OCI-M1 (cell line): Measurements from ENCODE around the gene NEUROG2.

Source experiments
- DNase-seq: peaks from one replicate; lab custom pipeline; 2025; lab: John Stamatoyannopoulos, UW

NEUROG2 gene

GRCh38 chr4:112521123-112522023 is 5.4 kb upstream of the NEUROG2 start:
- no peak for DNase-seq

DNA sequence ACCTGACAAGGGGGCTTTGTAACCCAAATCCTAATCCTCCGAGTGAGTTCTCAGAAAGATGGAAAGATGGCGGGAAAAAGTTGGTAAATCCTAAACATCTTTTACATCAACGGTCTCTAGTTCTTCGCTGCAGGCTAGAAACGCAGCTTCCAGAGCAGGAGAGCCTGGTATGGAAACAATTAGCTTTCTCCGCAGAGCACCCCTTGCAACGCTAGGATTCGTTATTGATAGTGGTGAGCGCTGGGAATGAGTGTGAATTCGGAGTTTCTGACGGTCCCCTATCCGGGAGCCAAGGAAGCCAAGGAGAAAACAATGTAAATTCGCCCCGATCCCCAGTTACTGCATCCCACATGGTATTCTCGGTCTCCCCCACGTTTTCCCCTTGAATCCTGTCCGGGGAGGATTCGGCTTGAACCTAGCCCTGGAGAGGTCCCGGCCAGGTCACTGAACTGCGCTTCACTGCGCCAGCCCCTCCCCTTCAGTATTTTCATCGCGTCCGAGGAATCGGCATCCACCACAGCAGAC is 4.7 kb upstream of the NEUROG2 start:
- no peak for DNase-seq

DNA sequence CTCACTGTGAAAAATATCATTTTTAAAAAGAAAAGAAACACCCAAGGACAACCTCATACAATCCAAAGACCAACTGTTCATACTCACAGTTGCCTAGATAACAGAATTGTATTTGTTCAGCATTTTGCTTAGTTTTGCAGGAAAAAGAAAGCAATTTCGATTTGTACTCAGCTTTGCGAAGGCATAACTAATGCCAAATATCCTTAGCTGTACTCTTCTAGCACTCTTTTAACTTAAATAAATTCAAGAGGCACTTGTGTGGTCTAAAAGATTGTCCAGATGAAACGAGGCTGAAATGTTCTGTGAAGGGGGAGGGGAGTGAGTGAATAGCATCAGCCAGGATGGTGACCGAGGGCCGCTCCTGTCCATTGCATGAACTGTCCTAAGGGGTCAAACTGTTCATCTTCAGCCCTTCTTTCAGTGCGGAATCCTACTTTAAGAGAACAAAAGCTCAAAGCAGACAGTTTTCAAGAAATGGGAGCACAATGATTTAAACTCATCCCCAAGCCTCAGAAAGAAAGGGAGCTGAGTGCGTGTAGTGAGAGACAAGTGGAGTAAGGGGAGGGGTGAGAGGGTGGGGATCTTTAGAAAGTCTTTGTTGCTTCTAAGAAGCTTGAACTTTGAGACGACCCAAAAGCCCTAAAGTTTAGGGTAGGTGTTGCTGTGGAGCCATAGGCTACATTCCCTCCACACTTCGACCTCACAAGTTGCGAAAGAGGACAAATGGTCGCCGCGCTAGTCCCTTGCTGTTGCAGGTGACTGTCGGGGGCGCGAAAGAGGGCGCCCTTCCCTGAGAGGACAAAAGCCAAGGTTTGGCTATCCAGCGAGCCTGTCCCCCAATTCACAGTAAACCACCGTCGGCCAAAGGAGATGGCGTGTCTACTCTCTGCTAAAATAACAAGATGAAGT is 4.0 kb upstream of the NEUROG2 start:
- DNase-seq, result no peak

GRCh38 chr4:112518675-112519074 is 2.7 kb upstream of the NEUROG2 start:
- no peak for DNase-seq

DNA sequence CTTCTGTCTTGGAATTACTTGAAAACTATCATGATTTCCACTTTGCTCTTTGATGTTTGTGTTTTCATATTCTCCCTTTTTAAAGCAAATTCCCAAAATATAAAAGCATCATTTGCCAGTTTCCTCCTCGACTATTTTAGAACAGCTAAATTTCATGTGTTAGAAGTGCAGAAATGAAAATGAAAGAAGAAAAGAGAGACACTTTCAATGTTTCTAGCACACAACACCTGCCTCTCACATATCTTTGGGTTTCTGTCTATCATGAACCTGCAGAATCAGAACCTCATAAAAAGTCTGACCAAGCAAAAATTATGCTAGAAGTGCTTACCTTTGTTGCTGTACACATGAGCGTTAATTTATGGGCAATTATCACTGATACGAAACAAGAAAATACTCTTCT is 1.9 kb upstream of the NEUROG2 start:
- DNase-seq, result no peak

DNA sequence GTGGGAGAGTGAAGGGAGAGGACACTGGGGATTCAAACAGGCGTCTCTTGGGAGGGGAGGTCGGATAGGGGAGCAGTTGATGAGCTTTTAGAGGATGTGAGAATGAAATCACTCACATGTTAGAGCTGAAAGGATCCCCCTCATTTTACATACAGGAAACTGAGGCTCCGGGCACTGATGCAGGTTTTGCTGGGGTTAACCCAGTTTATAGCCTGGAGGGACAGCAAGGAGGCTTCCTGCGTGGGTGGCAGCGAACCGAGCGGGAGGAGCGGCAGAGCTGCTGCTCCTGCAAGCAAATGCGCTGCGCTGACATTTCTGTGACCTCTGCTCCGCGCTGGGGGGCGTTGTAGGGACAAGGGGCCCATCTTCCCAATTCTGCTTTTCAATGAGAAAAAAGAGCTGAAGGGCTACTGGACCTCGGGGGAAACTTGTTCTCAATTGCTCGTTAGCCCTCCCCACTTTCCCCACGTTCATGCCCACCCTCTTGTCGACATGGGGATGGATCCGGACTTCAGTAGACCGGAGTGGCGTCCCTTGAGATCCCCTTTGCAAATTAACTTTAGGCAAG is 1.2 kb upstream of the NEUROG2 start:
- DNase-seq, result no peak

DNA sequence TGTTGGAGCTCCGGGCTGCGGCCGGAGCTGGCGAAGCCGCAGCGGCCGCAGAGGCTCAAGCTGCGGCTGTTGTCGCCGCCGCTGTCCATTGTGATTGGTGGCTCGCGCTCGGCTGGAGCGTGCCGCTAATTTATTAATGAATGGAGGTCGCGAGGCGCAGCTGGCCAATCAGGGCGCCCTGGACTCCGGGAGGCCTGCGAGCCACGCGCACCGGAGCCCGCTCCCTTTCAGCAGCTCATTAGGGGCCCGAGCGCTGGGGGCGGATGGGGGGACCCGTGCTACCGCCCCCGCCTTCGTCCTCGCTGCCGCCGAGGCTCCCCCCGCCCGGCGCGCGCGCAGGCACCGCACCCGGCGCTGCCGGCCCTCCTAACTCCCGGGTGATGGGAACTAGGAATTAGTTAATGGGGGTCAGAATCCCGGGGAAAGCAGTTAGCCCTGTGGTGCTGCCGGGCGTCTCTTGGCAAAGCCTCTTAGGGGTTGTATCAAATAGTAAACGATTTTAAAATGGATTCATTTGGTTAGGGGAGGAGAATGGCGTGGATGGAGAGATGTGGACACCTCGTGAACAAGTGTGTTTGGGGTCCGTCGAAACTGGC is 589 bp upstream of the NEUROG2 start:
- DNase-seq, result no peak

DNA sequence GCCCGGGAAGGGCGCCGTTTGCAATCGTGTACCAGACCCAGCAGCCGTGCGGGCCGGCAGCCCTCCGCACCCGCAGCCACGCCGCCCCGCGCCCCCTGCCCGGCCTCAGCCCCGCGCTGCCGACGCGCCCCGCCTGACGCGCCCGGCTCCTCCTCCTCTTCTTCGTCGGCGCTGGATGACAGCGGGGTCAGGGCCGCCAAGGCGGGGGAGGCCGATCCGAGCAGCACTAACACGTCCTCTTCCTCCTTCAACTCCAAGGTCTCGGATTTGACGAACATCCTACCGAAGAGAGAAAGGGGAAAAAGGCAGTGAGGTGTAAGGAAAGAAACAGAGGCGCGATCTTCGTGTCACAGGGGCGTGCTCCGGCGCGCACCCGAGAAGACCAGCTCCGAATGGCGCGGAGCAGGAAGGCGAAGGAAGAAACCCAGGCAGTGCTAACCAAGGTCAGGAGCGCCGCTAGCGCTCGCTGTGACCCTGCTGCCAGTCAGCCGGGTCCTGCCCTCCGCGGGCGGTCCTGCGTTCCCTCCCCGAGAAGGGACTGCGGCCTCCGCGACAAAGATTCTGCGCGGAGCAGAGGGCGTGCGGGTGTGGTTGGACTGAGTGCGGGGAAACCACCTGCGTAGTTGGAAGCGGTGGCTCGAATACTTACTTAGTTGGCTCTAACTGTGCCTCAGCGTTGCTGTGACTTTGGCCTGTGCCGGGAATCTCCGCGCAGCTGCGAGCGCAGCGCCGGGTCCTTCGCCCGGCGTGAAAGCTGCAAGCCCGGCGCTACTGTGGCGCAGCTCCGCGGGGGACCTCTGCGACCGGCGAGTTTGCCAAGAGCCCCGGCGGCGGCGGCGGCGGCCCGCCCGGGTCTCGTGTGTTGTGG is 548 bp downstream of the NEUROG2 start:
- peak; percentile 37 for DNase-seq

DNA sequence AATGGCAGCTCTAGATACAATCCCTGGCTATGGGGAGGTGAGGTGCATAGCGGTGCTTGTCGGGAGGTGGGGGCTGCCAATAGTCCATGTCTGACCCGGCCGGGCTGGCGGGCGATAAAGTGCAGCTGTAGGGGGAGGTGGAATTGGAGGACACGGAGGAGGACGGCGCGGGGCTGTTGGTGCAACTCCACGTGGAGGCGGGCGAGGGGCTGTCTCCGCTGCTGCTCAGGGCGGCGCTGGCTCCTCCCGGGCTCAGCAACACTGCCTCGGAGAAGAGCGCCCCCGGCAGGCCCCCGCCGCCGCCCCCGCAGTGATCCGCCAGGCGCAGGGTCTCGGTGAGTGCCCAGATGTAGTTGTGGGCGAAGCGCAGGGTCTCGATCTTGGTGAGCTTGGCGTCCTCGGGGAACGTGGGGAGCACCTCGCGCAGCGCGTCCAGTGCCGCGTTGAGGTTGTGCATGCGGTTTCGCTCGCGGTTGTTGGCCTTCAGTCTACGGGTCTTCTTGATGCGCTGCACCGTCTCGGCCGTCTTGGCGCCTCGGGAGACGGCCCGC is 1.3 kb downstream of the NEUROG2 start:
- no peak for DNase-seq

DNA sequence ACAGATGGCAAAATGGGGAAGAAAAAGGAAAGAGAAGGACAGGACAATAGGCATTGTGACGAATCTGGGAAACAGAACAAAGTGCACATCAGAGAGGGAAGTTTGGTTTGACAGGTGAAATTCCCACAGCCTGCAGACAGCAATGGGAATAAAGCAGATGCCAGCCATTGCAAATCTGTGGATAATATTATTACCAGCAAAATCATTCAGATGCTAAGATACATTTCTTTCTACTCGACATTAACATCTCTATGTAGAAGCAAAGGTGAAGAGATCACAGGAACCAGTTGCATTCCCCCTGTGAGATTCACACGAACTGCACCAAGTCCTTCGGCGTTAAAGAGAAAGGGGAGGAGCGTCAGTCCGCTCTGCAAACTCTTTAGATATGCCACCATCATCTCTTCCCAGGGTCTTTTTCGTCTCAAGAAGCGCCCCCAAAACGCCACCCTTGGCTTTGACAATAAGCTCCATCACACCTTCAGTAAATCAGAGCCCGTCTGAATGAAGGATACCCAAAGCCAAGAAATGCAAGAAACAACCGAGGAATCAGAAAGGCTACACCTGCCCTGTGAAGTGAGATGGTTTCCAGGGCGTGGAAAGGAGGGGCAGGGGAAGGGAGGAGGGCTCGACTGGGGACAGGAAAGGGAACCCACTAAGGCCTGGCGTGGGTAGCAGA is 1.9 kb downstream of the NEUROG2 start:
- no peak for DNase-seq

GRCh38 chr4:112511803-112512118 is 4.2 kb downstream of the NEUROG2 start:
- DNase-seq, result no peak

- DNase-seq, result no peak
These were observed 4.7 kb downstream of the NEUROG2 start for GRCh38 chr4:112511093-112511802.

DNA sequence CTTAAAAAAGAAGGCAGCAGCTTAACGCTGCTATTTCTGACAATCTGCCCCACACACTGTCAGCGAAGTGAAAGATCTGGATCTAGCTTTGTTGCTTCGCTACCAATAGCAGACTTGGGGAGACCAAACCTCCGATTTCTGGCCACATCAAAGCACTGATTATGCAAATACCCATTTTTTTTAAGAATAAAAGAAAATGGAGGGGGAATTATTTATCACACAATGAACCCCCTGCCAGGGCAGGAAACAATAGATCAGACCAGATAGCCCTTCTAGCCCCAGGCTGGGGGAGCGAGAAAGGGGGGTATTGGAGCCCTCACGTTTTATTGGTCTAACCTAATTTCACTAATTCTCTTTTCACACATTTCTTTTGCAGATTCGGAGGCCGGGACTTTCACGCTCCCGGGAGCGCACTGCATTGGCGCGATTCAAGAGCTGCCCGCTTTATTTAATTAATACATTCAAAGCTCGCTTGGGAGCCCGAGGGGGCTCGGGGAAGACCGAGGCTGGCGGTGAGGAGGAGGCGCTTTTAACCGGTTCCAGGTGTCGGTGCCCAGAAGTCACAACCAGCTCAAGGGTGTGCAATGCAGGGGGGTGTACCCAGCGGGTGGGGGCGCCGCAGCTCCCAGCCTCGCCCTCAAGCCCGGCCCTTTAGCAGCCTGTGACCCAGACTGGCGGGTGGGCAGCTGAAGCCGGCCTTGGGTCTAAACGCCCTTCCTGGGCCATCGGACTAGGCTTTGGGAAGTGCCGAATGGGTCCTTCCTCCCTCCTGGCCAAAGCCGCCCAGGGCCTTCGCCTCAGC is 5.5 kb downstream of the NEUROG2 start:
- no peak for DNase-seq

DNA sequence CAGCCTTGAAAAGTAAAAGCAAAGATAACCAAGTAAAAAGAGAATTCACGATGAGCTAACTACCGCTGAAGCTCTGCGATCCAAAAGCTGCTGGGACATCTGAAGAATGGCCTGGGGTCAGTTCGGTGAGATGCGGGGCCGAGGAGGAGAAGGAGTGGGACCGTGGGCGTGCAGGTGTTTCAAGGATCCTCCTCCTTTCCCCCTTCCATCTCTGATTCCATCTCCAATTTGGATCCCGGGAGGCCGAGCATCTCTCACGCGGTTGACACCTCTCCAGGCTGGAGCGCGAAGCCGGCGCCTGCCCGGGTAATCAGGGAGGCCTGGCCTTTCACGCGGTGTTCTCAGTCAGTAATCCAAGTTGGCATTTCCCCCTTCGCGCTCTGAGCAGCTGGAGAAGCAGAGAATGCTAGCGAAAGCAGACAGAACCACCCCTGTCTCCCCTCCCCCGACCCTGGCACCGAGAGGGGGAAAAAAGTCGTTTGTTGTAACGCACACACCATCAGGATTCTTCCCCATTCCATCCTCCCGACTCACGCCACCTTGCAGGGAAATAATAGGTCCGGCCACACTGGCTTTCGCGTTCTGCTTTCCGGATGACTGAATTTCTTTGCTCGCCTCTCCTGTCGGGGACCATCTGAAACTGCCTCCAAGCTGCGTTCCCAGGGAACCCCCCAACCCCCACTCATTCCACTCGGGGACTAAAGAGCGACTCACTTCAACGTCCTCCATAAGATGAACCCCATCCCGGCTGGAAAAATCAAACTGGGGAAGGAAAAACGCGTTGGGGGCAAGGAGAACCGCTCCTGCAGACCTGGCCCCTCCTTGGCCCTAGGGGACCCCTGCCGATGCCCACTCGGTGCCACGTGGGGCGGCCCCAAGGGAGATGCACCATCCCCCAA is 6.5 kb downstream of the NEUROG2 start:
- DNase-seq, result no peak

DNA sequence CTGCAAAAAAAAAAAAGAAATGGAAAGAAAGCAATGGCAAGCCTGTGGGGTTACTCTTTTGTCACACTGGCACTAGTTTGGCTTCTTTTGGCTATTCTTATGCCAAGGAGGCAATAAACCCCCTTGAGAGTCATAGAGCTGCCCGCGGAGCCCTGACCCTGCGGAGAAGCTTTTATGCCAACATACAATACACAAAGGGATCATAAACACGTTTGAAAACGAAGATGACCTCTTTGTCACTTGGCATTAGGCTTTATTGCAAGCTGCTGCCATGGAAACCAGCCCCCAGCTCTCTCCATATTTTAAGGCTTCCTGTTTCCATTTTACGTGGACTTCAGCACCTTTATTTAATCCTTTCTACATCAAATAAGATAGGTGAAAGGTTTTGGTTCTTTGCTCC is 7.6 kb downstream of the NEUROG2 start:
- no peak for DNase-seq

DNA sequence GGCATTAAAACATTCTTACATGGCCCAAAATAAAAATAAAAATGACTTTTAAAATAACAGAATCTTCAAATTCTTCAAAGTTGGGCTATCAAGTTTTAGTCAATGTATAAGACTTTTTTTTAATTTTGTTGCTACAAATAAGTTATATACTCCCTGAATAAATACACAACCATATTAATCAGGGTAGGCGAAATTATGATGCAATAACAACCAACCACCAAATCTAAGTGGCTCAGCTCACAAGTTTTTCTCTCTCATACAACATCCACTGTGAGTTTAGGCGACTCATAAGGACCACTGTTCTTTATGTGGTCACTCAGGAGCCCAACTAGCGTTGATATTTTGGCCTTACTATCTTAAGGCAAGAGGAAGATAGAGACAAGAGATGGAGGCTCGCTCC is 11.2 kb downstream of the NEUROG2 start:
- DNase-seq, result peak; percentile 14

- DNase-seq, result no peak
These were observed 13.1 kb downstream of the NEUROG2 start for GRCh38 chr4:112502871-112503270.

DNA sequence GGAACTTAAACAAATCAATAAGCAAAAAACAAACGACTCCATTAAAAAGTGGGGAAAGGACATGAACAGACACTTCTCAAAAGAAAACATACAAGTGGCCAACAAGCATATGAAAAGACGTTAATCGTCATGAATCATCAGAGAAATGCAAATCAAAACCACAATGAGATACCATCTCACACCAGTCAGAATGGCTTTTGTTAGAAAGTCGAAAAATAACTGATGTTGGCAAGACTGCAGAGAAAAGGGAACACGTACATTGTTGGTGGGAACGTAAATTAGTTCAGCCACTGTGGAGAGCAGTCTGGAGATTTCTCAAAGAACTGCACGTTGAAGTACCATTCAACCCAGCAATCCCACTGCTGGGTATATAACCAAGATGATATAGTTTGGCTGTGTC is 23.7 kb downstream of the NEUROG2 start:
- DNase-seq, result no peak
